Mesenchymal stem cell (in vitro differentiated cells and primary cell): ENCODE data around the gene TATDN3.
"Not testable (repeated sequence)": the region's sequence is repeated elsewhere in the genome, so short reads cannot be mapped to it uniquely, and the experiment has no call there.

ENCODE experiments used
- DNase-seq: peaks from one replicate; pipeline ENCODE4 v3.0.0-alpha.2; 2013
- H2AFZ ChIP-seq: one replicate; pipeline ENCODE4 v1.6.1; 2013; ENCODE audit warnings: low read depth, mild to moderate bottlenecking, control low read depth, inconsistent platforms, low read length, moderate library complexity
- H2AK5ac ChIP-seq: 2 replicates; pipeline ENCODE4 v1.6.1; 2013; ENCODE audit warnings: low read length, moderate library complexity, mild to moderate bottlenecking, inconsistent platforms; ENCODE audit not compliant: severe bottlenecking
- H2BK120ac ChIP-seq: one replicate; pipeline ENCODE4 v1.6.1; 2013; ENCODE audit warnings: low read depth, mild to moderate bottlenecking, inconsistent platforms, low read length, moderate library complexity
- H2BK12ac ChIP-seq, 2 experiments: one replicate each; pipeline ENCODE4 v1.6.1; 2013; ENCODE audit warnings: inconsistent platforms in 2 of 2, low read length in 2 of 2, mild to moderate bottlenecking in 2 of 2, moderate library complexity in 2 of 2, control low read depth in 1 of 2
- H2BK15ac ChIP-seq: one replicate; pipeline ENCODE4 v1.6.1; 2013; ENCODE audit warnings: mild to moderate bottlenecking, low read depth, inconsistent platforms; ENCODE audit not compliant: poor library complexity, severe bottlenecking
- H2BK5ac ChIP-seq: 2 replicates; pipeline ENCODE4 v1.6.1; 2013; ENCODE audit warnings: low read depth, mild to moderate bottlenecking, low read length, control low read depth, inconsistent platforms; ENCODE audit not compliant: poor library complexity, severe bottlenecking
- H3K14ac ChIP-seq, 2 experiments: one replicate each; pipeline ENCODE4 v1.6.1; 2013; ENCODE audit warnings: inconsistent platforms in 2 of 2, low read length in 2 of 2, control low read depth in 1 of 2, mild to moderate bottlenecking in 1 of 2, moderate library complexity in 1 of 2
- H3K18ac ChIP-seq, 2 experiments: one replicate each; pipeline ENCODE4 v1.6.1; 2013; ENCODE audit warnings: inconsistent platforms in 2 of 2, low read length in 2 of 2, control low read depth in 1 of 2, low read depth in 1 of 2, mild to moderate bottlenecking in 1 of 2
- H3K23ac ChIP-seq, 2 experiments: one replicate each; pipeline ENCODE4 v1.6.1; 2013; ENCODE audit warnings: inconsistent platforms in 2 of 2, low read length in 2 of 2, mild to moderate bottlenecking in 2 of 2, moderate library complexity in 2 of 2, control low read depth in 1 of 2
- H3K27ac ChIP-seq: 2 replicates; pipeline ENCODE4 v1.5.1; 2013; ENCODE audit warnings: mild to moderate bottlenecking, moderate library complexity, low read length, control low read depth, inconsistent platforms; ENCODE audit not compliant: poor library complexity, severe bottlenecking
- H3K27me3 ChIP-seq, 2 experiments: 2 replicates each; pipeline versions ENCODE4 v1.6.1 to v1.7.0; 2013; ENCODE audit warnings: low read length in 2 of 2, mild to moderate bottlenecking in 2 of 2, moderate library complexity in 2 of 2, control low read depth in 1 of 2, inconsistent platforms in 1 of 2; ENCODE audit not compliant: control insufficient read depth in 1 of 2, insufficient read depth in 1 of 2
- H3K36me3 ChIP-seq, 2 experiments: 2 replicates each; pipeline versions ENCODE4 v1.6.1 to v1.7.0; 2013; ENCODE audit warnings: low read length in 2 of 2, control low read depth in 1 of 2, inconsistent platforms in 1 of 2, low read depth in 1 of 2, mild to moderate bottlenecking in 1 of 2; ENCODE audit not compliant: insufficient read depth in 2 of 2, control insufficient read depth in 1 of 2
- H3K4ac ChIP-seq, 2 experiments: one replicate each; pipeline ENCODE4 v1.6.1; 2013; ENCODE audit warnings: inconsistent platforms in 2 of 2, low read length in 2 of 2, mild to moderate bottlenecking in 2 of 2, moderate library complexity in 2 of 2, control low read depth in 1 of 2, low read depth in 1 of 2
- H3K4me1 ChIP-seq: 2 replicates; pipeline ENCODE4 v1.6.1; 2013; ENCODE audit warnings: low read depth, low read length, control low read depth; ENCODE audit not compliant: control insufficient read depth, insufficient read depth
- H3K4me2 ChIP-seq: 2 replicates; pipeline ENCODE4 v1.6.1; 2013; ENCODE audit warnings: low read length, mild to moderate bottlenecking, inconsistent platforms; ENCODE audit not compliant: poor library complexity, severe bottlenecking
- H3K4me3 ChIP-seq, 2 experiments: 2 replicates each; pipeline versions ENCODE4 v1.5.1 to v1.7.0; 2013; ENCODE audit warnings: low read length in 2 of 2, mild to moderate bottlenecking in 2 of 2, control low read depth in 1 of 2, low read depth in 1 of 2; ENCODE audit not compliant: insufficient read depth in 1 of 2
- H3K79me1 ChIP-seq: replicated peaks from 2 replicates; pipeline ENCODE4 v1.6.1; 2013; ENCODE audit warnings: mild to moderate bottlenecking, control low read depth, low read length, inconsistent platforms; ENCODE audit not compliant: poor library complexity, severe bottlenecking
- H3K9ac ChIP-seq: 2 replicates; pipeline ENCODE4 v1.7.0; 2013; ENCODE audit warnings: mild to moderate bottlenecking, low read length, moderate library complexity
- H3K9me3 ChIP-seq: 2 replicates; pipeline ENCODE4 v1.7.0; 2013; ENCODE audit warnings: mild to moderate bottlenecking, low read length; ENCODE audit not compliant: control insufficient read depth
- H4K8ac ChIP-seq: one replicate; pipeline ENCODE4 v1.6.1; 2013; ENCODE audit warnings: inconsistent platforms, mild to moderate bottlenecking, low read length, moderate library complexity
- H4K91ac ChIP-seq: one replicate; pipeline ENCODE4 v1.6.1; 2013; ENCODE audit warnings: mild to moderate bottlenecking, low read length, inconsistent platforms
- WGBS: methylation state at CpG from one replicate; pipeline ENCODE4 v1.1.7; 2013; ENCODE audit warnings: mixed read lengths; 5-methylcytosine and 5-hydroxymethylcytosine counted together

TATDN3 gene

DNA sequence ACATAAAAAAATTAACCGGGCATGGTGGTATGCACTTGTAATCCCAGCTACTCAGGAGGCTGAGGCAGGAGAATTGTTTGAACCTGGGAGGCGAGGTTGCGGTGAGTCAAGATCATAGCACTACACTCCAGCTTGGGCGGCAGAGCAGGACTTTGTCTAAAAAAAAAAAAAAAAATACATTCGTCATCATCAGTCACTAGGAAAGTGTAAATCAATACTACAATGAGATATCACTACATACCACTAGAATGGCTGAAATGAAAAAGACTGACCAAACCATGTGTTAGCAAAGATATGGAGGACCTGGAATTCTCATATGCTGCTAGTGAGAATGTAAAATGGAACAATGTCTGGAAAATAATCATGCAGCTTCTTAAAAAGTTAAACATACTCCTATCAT, 46.5 kb downstream of the TATDN3 start:
- Histone ChIP-seq H2BK120ac (no peak overlapping the region), H3K79me1 (no peaks in the 10 kb centered on the region), H2AFZ (no peak overlapping the region), H2AK5ac (no peak overlapping the region), H3K4me2 (no peak overlapping the region), H3K27ac (no peak overlapping the region), H2BK12ac (no peak overlapping the region), H3K14ac (no peak overlapping the region), H4K91ac (no peak overlapping the region), H3K36me3 (no peaks in the 10 kb centered on the region), H3K4me1 (no peaks in the 10 kb centered on the region), H2BK5ac (no peak overlapping the region), H3K4me3 (no peak overlapping the region), H3K4ac (no peak overlapping the region), H3K9ac (no peak overlapping the region), H4K8ac (no peak overlapping the region), H2BK15ac (no peak overlapping the region), H3K9me3 (no peaks in the 10 kb centered on the region), H3K27me3 (no peaks in the 10 kb centered on the region), H3K18ac (no peak overlapping the region), H3K23ac (no peak overlapping the region)
- WGBS = 94% methylated on average over 3 of the region's 5 CpGs
- DNase-seq = no peak

DNA sequence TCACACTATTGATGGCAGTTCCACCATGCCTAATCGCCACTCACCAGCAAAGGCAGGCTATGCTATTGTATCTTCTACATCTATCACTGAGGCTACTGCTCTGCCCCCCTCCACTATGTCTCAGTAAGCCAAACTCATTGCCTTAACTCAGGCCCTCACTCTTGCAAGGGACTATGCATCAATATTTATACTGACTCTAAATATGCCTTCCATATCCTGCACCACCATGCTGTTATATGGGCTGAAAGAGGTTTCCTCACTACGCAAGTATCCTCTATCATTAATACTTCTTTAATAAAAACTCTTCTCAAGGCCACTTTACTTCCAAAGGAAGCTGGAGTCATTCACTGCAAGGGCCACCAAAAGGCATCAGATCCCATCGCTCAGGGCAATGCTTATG, 52.8 kb downstream of the TATDN3 start:
- not testable (repeated sequence) for H2AFZ ChIP-seq, H2BK12ac ChIP-seq, H3K36me3 ChIP-seq, H3K4me1 ChIP-seq, H2BK15ac ChIP-seq, H3K4ac ChIP-seq, H2BK120ac ChIP-seq, H3K4me3 ChIP-seq, H2AK5ac ChIP-seq, H3K9ac ChIP-seq, H3K23ac ChIP-seq, H4K8ac ChIP-seq, H3K27ac ChIP-seq, H3K14ac ChIP-seq, H3K9me3 ChIP-seq, H3K79me1 ChIP-seq, H3K4me2 ChIP-seq, H3K18ac ChIP-seq, H2BK5ac ChIP-seq, DNase-seq, H4K91ac ChIP-seq, H3K27me3 ChIP-seq
- 80% methylated on average over 3 of the region's 3 CpGs for WGBS

DNA sequence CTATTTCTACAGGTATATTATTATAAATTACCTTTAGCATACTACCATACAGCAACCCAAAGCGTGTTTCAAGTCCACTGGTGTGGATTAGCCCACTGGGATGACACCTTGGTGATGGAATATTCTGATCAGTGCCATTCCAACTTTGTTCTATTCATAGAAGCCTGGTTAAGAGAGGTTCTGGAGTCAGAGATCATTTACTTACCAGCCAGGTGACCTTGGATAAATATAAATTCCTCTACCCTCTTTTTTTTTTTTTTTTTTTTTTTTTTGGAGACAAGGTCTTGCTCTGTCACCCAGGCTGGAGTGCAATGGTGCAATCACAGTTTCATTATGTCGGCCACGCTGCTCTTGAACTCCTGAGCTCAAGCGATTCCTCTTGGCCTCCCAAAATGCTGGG, 55.9 kb downstream of the TATDN3 start, which contains the start of gene SPATA45:
Gene SPATA45 (minus strand): TSS at position 101 of the 400 bp plus-strand sequence. CDS start 11,500 bp downstream, outside the sequence.
- H3K9ac ChIP-seq = no peak within 1 kb of the TSS
- H4K91ac ChIP-seq = no peak within 1 kb of the TSS
- no peak within 1 kb of the TSS for H3K4ac ChIP-seq

DNA sequence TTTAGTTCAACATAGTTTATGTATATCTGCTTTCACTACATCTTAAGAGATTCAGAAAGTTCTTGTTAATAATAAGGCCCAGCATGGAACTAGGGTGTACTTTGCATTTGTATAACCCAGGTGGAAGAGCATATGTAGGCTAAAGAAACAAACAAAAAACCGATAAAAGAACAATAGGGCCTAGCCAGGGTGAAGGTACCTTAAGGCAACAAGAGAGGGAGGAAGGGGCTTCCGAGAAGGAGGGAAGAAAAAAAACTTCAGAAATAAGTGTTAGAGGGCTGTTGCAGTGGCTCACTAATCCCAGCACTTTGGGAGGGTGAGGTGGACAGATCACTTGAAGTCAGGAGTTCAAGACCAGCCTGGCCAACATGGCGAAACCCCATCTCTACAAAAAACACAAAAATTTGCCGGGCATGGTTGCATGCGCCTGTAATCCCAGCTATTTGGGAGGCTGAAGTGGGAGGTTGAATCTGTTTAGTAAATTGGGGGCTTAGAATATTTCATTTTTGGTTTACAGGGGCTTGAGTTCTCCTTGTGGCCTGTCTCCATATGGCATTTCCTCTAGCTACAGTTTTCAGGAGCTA, 60.5 kb downstream of the TATDN3 start:
- Histone ChIP-seq H3K14ac (no peak overlapping the region), H2BK5ac (no peak overlapping the region), H3K36me3 (no peaks in the 10 kb centered on the region), H3K9ac (no peak overlapping the region), H3K27ac (no peak overlapping the region), H3K9me3 (no peaks in the 10 kb centered on the region), H3K4me1 (peaks cover 3% of the 10 kb centered on the region), H2BK15ac (no peak overlapping the region), H4K8ac (no peak overlapping the region), H3K18ac (no peak overlapping the region), H2BK120ac (no peak overlapping the region), H3K23ac (no peak overlapping the region), H3K4me2 (no peak overlapping the region), H2BK12ac (no peak overlapping the region), H2AFZ (no peak overlapping the region), H4K91ac (no peak overlapping the region), H3K4ac (no peak overlapping the region), H2AK5ac (no peak overlapping the region), H3K79me1 (peaks cover 5% of the 10 kb centered on the region), H3K4me3 (no peak overlapping the region), H3K27me3 (no peaks in the 10 kb centered on the region)
- WGBS = 80% methylated on average over 2 of the region's 5 CpGs
- no peak for DNase-seq

More for the DNA sequence above, 55.9 kb downstream of the TATDN3 start, which contains the start of gene SPATA45:
- H2AK5ac ChIP-seq = no peak within 1 kb of the TSS
- no peaks in the 10 kb centered on the region for H3K4me1 ChIP-seq
- H3K4me2 ChIP-seq = no peak within 1 kb of the TSS
- H2BK5ac ChIP-seq = no peak within 1 kb of the TSS
- no peaks in the 10 kb centered on the region for H3K36me3 ChIP-seq
- H2AFZ ChIP-seq = no peak within 1 kb of the TSS
- no peaks in the 10 kb centered on the region for H3K27me3 ChIP-seq
- no peak within 1 kb of the TSS for H2BK120ac ChIP-seq
- no peak within 1 kb of the TSS for H4K8ac ChIP-seq
- no peak within 1 kb of the TSS for H2BK15ac ChIP-seq
- no peak within 1 kb of the TSS for H3K27ac ChIP-seq
- no peaks in the 10 kb centered on the region for H3K79me1 ChIP-seq
- 98% methylated on average over 3 of the region's 4 CpGs for WGBS
- no peak within 1 kb of the TSS for H3K23ac ChIP-seq
- H3K14ac ChIP-seq = no peak within 1 kb of the TSS
- H3K18ac ChIP-seq = no peak within 1 kb of the TSS
- no peaks in the 10 kb centered on the region for H3K9me3 ChIP-seq
- no peak within 1 kb of the TSS for H3K4me3 ChIP-seq
- H2BK12ac ChIP-seq = no peak within 1 kb of the TSS
- DNase-seq = no peak
